Measurements from ENCODE around the gene FRYL.
A peak's percentile ranks its signal among the peaks of the same experiment; 100 is the strongest.

GRCh38 chr4:48681856-48682255 is 98.2 kb downstream of the FRYL start:
- TF ChIP-seq CTCF (IDR thresholded peaks at IDR 0.05), result peak in 1 of 4 experiments; percentile 36
- TF ChIP-seq POLR2A (IDR thresholded peaks at IDR 0.05), result no peak

Measured in uterus (tissue), 2 donors.